Measurements from ENCODE around the gene ZG16. TPM values are rescaled to one million over a fixed set of nuclear protein-coding genes. Genes with fewer than 3 reads are reported as not detected.

ZG16 gene
- total and polyA plus RNA-seq, 7 donors: 0.01 to 0.03 (median 0.01) TPM; not detected in 4

- Histone ChIP-seq H3K4me3 (no peak overlapping the region), H3K4me1 (no peaks in the 10 kb centered on the region), H3K36me3 (ENCODE audit: insufficient read depth in 1 of 2, low read depth in 1 of 2) (no peaks in the 10 kb centered on the region), H3K9me3 (no peaks in the 10 kb centered on the region), H3K27ac (no peak overlapping the region), H3K27me3 (ENCODE audit: insufficient read depth in 3 of 3, low read length in 2 of 3) (no peaks in the 10 kb centered on the region)
- intact Hi-C loops (cut with DNase I): no loop called here
- no peak for DNase-seq
- ATAC-seq: no peak
- TF ChIP-seq, protein P1, sequence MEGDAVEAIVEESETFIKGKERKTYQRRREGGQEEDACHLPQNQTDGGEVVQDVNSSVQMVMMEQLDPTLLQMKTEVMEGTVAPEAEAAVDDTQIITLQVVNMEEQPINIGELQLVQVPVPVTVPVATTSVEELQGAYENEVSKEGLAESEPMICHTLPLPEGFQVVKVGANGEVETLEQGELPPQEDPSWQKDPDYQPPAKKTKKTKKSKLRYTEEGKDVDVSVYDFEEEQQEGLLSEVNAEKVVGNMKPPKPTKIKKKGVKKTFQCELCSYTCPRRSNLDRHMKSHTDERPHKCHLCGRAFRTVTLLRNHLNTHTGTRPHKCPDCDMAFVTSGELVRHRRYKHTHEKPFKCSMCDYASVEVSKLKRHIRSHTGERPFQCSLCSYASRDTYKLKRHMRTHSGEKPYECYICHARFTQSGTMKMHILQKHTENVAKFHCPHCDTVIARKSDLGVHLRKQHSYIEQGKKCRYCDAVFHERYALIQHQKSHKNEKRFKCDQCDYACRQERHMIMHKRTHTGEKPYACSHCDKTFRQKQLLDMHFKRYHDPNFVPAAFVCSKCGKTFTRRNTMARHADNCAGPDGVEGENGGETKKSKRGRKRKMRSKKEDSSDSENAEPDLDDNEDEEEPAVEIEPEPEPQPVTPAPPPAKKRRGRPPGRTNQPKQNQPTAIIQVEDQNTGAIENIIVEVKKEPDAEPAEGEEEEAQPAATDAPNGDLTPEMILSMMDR (IDR thresholded peaks at IDR 0.05): no peak
- WGBS, 3 donors: 61 to 66% (median 64%) methylated on average over 6 of the region's 6 CpGs
Measured at GRCh38 chr16:29761882-29762281, 16.2 kb upstream of the ZG16 start.

DNA sequence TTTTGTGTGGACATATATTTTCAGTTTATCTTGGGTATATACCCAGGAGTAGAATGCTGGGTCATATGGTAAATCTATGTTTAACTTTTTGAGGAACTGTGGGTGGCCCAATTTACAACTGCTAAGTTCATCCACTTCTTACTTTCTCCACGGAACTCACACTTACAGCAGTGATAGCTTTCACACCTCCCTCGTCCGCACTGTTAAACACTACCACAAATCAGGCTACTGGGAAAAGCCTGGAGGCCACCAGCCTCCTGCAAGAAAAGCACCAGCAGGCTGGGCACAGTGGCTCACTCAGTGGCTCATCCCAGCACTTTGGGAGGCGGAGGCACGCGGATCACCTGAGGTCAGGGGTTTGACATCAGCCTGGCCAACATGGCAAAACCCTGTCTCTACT lies 14.7 kb upstream of the ZG16 start:
- no peaks in the 10 kb centered on the region for H3K27me3 ChIP-seq (ENCODE audit: insufficient read depth in 3 of 3, low read length in 2 of 3)
- ATAC-seq (no peak), DNase-seq (no peak)
- H3K4me1 ChIP-seq: no peaks in the 10 kb centered on the region
- intact Hi-C loops (cut with DNase I): no loop called here
- no peaks in the 10 kb centered on the region for H3K36me3 ChIP-seq (ENCODE audit: insufficient read depth in 1 of 2, low read depth in 1 of 2)
- TF ChIP-seq, protein P1 (IDR thresholded peaks at IDR 0.05): no peak
- no peaks in the 10 kb centered on the region for H3K9me3 ChIP-seq
- no peak overlapping the region for H3K4me3 ChIP-seq
- WGBS, 3 donors: 66 to 74% (median 72%) methylated on average over 6 of the region's 6 CpGs
- H3K27ac ChIP-seq: no peak overlapping the region

DNA sequence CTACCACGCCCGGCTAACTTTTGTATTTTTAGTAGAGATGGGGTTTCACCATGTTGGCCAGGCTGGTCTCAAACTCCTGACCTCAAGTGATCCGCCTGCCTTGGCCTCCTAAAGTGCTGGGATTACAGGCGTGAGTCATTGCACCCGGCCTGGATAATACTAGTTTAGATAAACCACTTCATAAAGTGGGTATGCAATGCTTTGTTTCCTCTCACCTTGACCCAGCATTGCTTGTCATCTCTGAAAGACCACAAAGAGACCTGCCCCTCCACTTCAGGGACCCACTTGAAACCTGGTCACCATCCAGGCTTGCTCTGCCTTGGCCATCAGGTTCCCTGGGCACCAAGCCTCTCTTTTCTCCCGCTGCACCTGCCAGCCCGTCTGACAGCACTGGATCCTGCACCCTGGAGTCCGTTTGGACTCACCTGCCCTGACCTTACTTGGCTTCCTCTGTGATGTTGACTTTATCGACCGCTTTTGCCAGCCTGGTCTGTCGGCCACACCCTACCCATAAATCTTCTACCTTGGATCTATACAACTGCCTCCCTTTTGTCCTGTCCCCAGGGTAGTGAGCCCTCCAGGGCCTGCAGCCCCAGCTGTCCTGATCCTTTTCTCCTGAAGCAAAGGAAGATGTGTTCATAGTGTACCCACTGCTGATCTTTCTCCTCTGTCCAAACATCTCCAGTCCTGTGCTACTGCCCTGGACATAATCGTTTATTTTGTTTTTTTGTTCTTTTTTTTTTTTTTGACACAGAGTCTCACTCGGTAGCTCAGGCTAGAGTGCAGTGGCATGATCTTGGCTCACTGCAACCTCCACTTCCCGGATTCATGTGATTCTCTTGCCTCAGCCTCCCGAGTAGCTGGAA lies 12.7 kb upstream of the ZG16 start:
- DNase-seq: no peak

GRCh38 chr16:29766571-29766970 lies 11.5 kb upstream of the ZG16 start:
- TF ChIP-seq, protein P1 (IDR thresholded peaks at IDR 0.05): no peak
- DNase-seq: no peak
- Histone ChIP-seq H3K4me3 (no peak overlapping the region), H3K9me3 (no peaks in the 10 kb centered on the region), H3K4me1 (no peaks in the 10 kb centered on the region), H3K27ac (no peak overlapping the region), H3K27me3 (ENCODE audit: insufficient read depth in 3 of 3, low read length in 2 of 3) (no peaks in the 10 kb centered on the region), H3K36me3 (ENCODE audit: insufficient read depth in 1 of 2, low read depth in 1 of 2) (no peaks in the 10 kb centered on the region)
- ATAC-seq: no peak
- 87 to 96% (median 95%) methylated on average over 3 of the region's 3 CpGs for WGBS, 3 donors
- intact Hi-C loops (cut with DNase I): loop anchor here in 1 of 2 donors (5.0 kb wide), 1 partner anchor 121 kb away; no protein-coding TSS in a partner anchor

More for the DNA sequence above, 12.7 kb upstream of the ZG16 start:
- Histone ChIP-seq H3K9me3 (no peaks in the 10 kb centered on the region), H3K27ac (no peak overlapping the region), H3K4me3 (no peak overlapping the region), H3K36me3 (ENCODE audit: insufficient read depth in 1 of 2, low read depth in 1 of 2) (no peaks in the 10 kb centered on the region), H3K27me3 (ENCODE audit: insufficient read depth in 3 of 3, low read length in 2 of 3) (no peaks in the 10 kb centered on the region), H3K4me1 (no peaks in the 10 kb centered on the region)
- ATAC-seq: peak in 2 of 4 donors; percentile 35 to 60
- TF ChIP-seq, protein P1 (IDR thresholded peaks at IDR 0.05): no peak
- 40 to 49% (median 40%) methylated on average over 15 of the region's 15 CpGs for WGBS, 3 donors
- intact Hi-C loops (cut with DNase I): loop anchor here in 1 of 2 donors (5.0 kb wide), 1 partner anchor 122 kb away; no protein-coding TSS in a partner anchor

Data from psoas muscle (tissue), 8 donors.